ENCODE results near the gene PELI3. TPM values are rescaled to one million over a fixed set of nuclear protein-coding genes. Genes with fewer than 3 reads are reported as not detected.

Gene PELI3
- total RNA-seq, 4 donors from 2014 or later, result 11.4 to 21.8 (median 14.7) TPM

GRCh38 chr11:66448523-66448922 lies 18.2 kb upstream of the PELI3 start:
- Histone ChIP-seq H3K27me3 (no peaks in the 10 kb centered on the region), H3K27ac (no peak overlapping the region), H3K4me1 (no peaks in the 10 kb centered on the region), H3K36me3 (no peaks in the 10 kb centered on the region), H3K9me3 (no peaks in the 10 kb centered on the region), H3K4me3 (replicated peaks in 1 of 3) (no peak overlapping the region)
- TF ChIP-seq POLR2A (IDR thresholded peaks at IDR 0.05), result no peak
- TF ChIP-seq, protein P1, sequence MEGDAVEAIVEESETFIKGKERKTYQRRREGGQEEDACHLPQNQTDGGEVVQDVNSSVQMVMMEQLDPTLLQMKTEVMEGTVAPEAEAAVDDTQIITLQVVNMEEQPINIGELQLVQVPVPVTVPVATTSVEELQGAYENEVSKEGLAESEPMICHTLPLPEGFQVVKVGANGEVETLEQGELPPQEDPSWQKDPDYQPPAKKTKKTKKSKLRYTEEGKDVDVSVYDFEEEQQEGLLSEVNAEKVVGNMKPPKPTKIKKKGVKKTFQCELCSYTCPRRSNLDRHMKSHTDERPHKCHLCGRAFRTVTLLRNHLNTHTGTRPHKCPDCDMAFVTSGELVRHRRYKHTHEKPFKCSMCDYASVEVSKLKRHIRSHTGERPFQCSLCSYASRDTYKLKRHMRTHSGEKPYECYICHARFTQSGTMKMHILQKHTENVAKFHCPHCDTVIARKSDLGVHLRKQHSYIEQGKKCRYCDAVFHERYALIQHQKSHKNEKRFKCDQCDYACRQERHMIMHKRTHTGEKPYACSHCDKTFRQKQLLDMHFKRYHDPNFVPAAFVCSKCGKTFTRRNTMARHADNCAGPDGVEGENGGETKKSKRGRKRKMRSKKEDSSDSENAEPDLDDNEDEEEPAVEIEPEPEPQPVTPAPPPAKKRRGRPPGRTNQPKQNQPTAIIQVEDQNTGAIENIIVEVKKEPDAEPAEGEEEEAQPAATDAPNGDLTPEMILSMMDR (IDR thresholded peaks at IDR 0.05), result no peak
- DNase-seq, result no peak
- 59 to 68% methylated on average over 4 of the region's 4 CpGs for WGBS, 2 donors
- intact Hi-C loops (cut with DNase I), result no loop called here

- Histone ChIP-seq H3K9me3 (no peaks in the 10 kb centered on the region), H3K4me1 (no peaks in the 10 kb centered on the region), H3K36me3 (no peaks in the 10 kb centered on the region), H3K4me3 (replicated peaks in 1 of 3) (no peak overlapping the region), H3K27me3 (no peaks in the 10 kb centered on the region), H3K27ac (no peak overlapping the region)
- no peak for DNase-seq
- WGBS, 2 donors, result 65 to 71% methylated on average over 4 of the region's 4 CpGs
- TF ChIP-seq, protein P1 (IDR thresholded peaks at IDR 0.05), result no peak
- no peak for TF ChIP-seq POLR2A (IDR thresholded peaks at IDR 0.05)
- intact Hi-C loops (cut with DNase I), result no loop called here
Observed at GRCh38 chr11:66450560-66450959, 16.1 kb upstream of the PELI3 start.

- WGBS, 2 donors, result 86 to 89% methylated on average over 4 of the region's 4 CpGs
- no peak for TF ChIP-seq POLR2A (IDR thresholded peaks at IDR 0.05)
- TF ChIP-seq, protein P1 (IDR thresholded peaks at IDR 0.05), result no peak
- Histone ChIP-seq H3K4me3 (replicated peaks in 1 of 3) (no peak overlapping the region), H3K36me3 (no peaks in the 10 kb centered on the region), H3K27ac (no peak overlapping the region), H3K27me3 (no peaks in the 10 kb centered on the region), H3K9me3 (no peaks in the 10 kb centered on the region), H3K4me1 (no peaks in the 10 kb centered on the region)
- intact Hi-C loops (cut with DNase I), result no loop called here
- DNase-seq, result no peak
Observed at GRCh38 chr11:66451663-66452062, 15.0 kb upstream of the PELI3 start.

DNA sequence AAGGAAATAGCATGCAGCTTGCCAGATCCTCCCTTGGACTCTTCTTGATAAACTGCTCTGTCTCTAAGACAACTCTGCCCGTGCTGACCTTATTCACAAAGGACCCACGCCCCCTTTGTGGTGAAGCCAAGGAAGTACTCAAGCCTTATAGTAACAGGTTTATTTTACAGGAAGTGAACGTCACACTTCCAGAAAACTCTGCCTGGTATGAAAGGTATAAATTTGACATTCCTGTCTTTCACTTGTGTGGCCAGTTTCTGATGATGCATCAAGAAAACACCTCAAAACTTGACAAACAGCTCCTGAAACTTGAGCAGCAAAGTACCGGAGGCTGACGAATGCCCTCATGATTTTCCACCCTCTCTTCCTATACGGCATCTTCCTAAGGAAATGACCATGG lies 12.5 kb upstream of the PELI3 start:
- no peak for TF ChIP-seq POLR2A (IDR thresholded peaks at IDR 0.05)
- TF ChIP-seq, protein P1 (IDR thresholded peaks at IDR 0.05), result no peak
- no peaks in the 10 kb centered on the region for H3K36me3 ChIP-seq
- H3K27me3 ChIP-seq, result no peaks in the 10 kb centered on the region
- no peaks in the 10 kb centered on the region for H3K9me3 ChIP-seq
- H3K27ac ChIP-seq, result no peak overlapping the region
- WGBS, 2 donors, result 29 to 36% methylated on average over 6 of the region's 6 CpGs
- intact Hi-C loops (cut with DNase I), result no loop called here
- no peak overlapping the region for H3K4me3 ChIP-seq (replicated peaks in 1 of 3)
- H3K4me1 ChIP-seq, result no peaks in the 10 kb centered on the region
- DNase-seq, result no peak

DNA sequence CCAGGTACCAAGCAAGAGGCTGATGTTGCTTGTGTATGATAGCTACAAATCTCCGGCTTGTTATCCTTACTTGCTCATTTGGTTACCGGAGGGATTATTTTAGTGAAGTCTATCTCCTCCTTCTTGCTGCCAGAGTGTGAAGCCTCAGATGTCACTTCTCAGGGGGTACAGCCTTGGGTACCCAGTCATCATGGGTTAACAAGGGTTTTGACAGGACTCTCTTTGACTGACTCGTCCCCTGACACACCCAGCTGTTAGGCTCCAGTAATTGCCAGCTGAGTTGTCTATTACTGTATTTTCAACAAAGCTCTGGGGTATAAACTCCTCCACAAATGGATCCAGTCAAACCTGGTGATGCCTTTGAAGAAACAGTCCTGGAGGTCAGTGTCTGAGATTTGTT lies 11.9 kb upstream of the PELI3 start:
- intact Hi-C loops (cut with DNase I), result no loop called here
- Histone ChIP-seq H3K27me3 (no peaks in the 10 kb centered on the region), H3K4me1 (no peaks in the 10 kb centered on the region), H3K36me3 (no peaks in the 10 kb centered on the region), H3K27ac (no peak overlapping the region), H3K4me3 (replicated peaks in 1 of 3) (no peak overlapping the region), H3K9me3 (no peaks in the 10 kb centered on the region)
- no peak for DNase-seq
- 45 to 63% methylated on average over 3 of the region's 3 CpGs for WGBS, 2 donors
- TF ChIP-seq, protein P1 (IDR thresholded peaks at IDR 0.05), result no peak
- no peak for TF ChIP-seq POLR2A (IDR thresholded peaks at IDR 0.05)
